ENCODE results near the gene NXNL1.

Gene NXNL1

GRCh38 chr19:17409990-17410389, 50.7 kb downstream of the NXNL1 start:
- TF ChIP-seq CTCF (IDR thresholded peaks at IDR 0.05; ENCODE audit: borderline replicate concordance, control extremely low read depth, extremely low read depth, insufficient read depth, missing control alignments): no peak
- DNase-seq (ENCODE audit: low spot score): no peak
- in situ Hi-C loops (cut with MboI; ENCODE audit: low sequenced_read_pairs, unreplicated experiment): no loop called here

GRCh38 chr19:17406887-17407196, 53.9 kb downstream of the NXNL1 start:
- DNase-seq (ENCODE audit: low spot score): no peak
- TF ChIP-seq CTCF (IDR thresholded peaks at IDR 0.05; ENCODE audit: borderline replicate concordance, control extremely low read depth, extremely low read depth, insufficient read depth, missing control alignments): no peak
- in situ Hi-C loops (cut with MboI; ENCODE audit: low sequenced_read_pairs, unreplicated experiment): no loop called here

- peak; percentile 49 for DNase-seq (ENCODE audit: low spot score)
- in situ Hi-C loops (cut with MboI; ENCODE audit: low sequenced_read_pairs, unreplicated experiment): no loop called here
- no peak for TF ChIP-seq CTCF (IDR thresholded peaks at IDR 0.05; ENCODE audit: borderline replicate concordance, control extremely low read depth, extremely low read depth, insufficient read depth, missing control alignments)
These were observed 54.5 kb downstream of the NXNL1 start for GRCh38 chr19:17406046-17406886.

All from GM13976 (cell line).